GM21723 (cell line): Measurements from ENCODE around the gene PRDM11.
A peak's percentile ranks its signal among the peaks of the same experiment; 100 is the strongest.
"Not testable (repeated sequence)": the region's sequence is repeated elsewhere in the genome, so short reads cannot be mapped to it uniquely, and the experiment has no call there.

Experiments used
- ATAC-seq: cut with Tn5 transposase; IDR thresholded peaks from one replicate; pipeline ENCODE4 v1.9.1; 2021; ENCODE audit warnings: mild to moderate bottlenecking, moderate library complexity; ENCODE audit not compliant: unreplicated experiment

PRDM11 gene

GRCh38 chr11:45146072-45147016, at the start of gene PRDM11:
Gene PRDM11, plus strand, starts transcription at chr11:45146639. Its CDS starts 35,128 bp downstream, at chr11:45181767.
- peak; percentile 32 for ATAC-seq

- ATAC-seq, result no peak
Measured at GRCh38 chr11:45097721-45098493, 48.5 kb upstream of the PRDM11 start.

- no peak for ATAC-seq
Measured at GRCh38 chr11:45098929-45099328, 47.5 kb upstream of the PRDM11 start.

GRCh38 chr11:45100339-45100738, 46.1 kb upstream of the PRDM11 start:
- ATAC-seq, result no peak

- no peak for ATAC-seq
Measured at GRCh38 chr11:45102361-45102809, 44.1 kb upstream of the PRDM11 start.

GRCh38 chr11:45102810-45103621, 43.4 kb upstream of the PRDM11 start:
- ATAC-seq, result peak; percentile 64

- no peak for ATAC-seq
Measured at GRCh38 chr11:45104006-45104789, 42.2 kb upstream of the PRDM11 start.

GRCh38 chr11:45104790-45105084, 41.7 kb upstream of the PRDM11 start:
- ATAC-seq, result no peak

- ATAC-seq, result peak; percentile 55
Measured at GRCh38 chr11:45105233-45105983, 41.0 kb upstream of the PRDM11 start.

- no peak for ATAC-seq
Measured at GRCh38 chr11:45105984-45106375, 40.5 kb upstream of the PRDM11 start.

- no peak for ATAC-seq
Measured at GRCh38 chr11:45106440-45106839, 40.0 kb upstream of the PRDM11 start.

- ATAC-seq, result no peak
Measured at GRCh38 chr11:45107029-45107428, 39.4 kb upstream of the PRDM11 start.

- no peak for ATAC-seq
Measured at GRCh38 chr11:45108070-45109064, 38.1 kb upstream of the PRDM11 start.

- ATAC-seq, result no peak
Measured at GRCh38 chr11:45109400-45109799, 37.0 kb upstream of the PRDM11 start.

- ATAC-seq, result no peak
Measured at GRCh38 chr11:45110562-45110961, 35.9 kb upstream of the PRDM11 start.

GRCh38 chr11:45113807-45114206, 32.6 kb upstream of the PRDM11 start:
- ATAC-seq, result no peak

- not testable (repeated sequence) for ATAC-seq
Measured at GRCh38 chr11:45127836-45128235, 18.6 kb upstream of the PRDM11 start.

- no peak for ATAC-seq
Measured at GRCh38 chr11:45133878-45134277, 12.6 kb upstream of the PRDM11 start.
